Liver (tissue), 9 donors: ENCODE data around the gene GIGYF1. TPM values are rescaled to one million over a fixed set of nuclear protein-coding genes. Genes with fewer than 3 reads are reported as not detected.

ENCODE experiments used
- DNase-seq: peaks from one replicate; pipeline ENCODE4 v3.0.0-alpha.2; 2017; ENCODE audit warnings: low spot score
- H3K27ac ChIP-seq, 2 donors: one replicate each; pipeline ENCODE4 v1.7.0; 2013; ENCODE audit warnings: inconsistent platforms in 2 of 2, low read length in 2 of 2, control low read depth in 1 of 2, low read depth in 1 of 2, mild to moderate bottlenecking in 1 of 2
- H3K27me3 ChIP-seq, 4 donors: one replicate each; pipeline versions ENCODE4 v1.6.1 to v1.7.0; 2013; ENCODE audit warnings: low read length in 3 of 4, inconsistent platforms in 1 of 4, mild to moderate bottlenecking in 1 of 4, moderate library complexity in 1 of 4; ENCODE audit not compliant: control insufficient read depth in 4 of 4, insufficient read depth in 4 of 4
- H3K36me3 ChIP-seq, 4 donors: one replicate each; pipeline versions ENCODE4 v1.6.1 to v1.7.0; 2013; ENCODE audit warnings: low read length in 3 of 4, mild to moderate bottlenecking in 3 of 4, low read depth in 1 of 4, moderate library complexity in 1 of 4; ENCODE audit not compliant: control insufficient read depth in 4 of 4, insufficient read depth in 3 of 4
- H3K4me1 ChIP-seq, 4 donors: one replicate each; pipeline versions ENCODE4 v1.6.1 to v1.7.0; 2013; ENCODE audit warnings: low read length in 3 of 4, mild to moderate bottlenecking in 3 of 4, moderate library complexity in 1 of 4; ENCODE audit not compliant: control insufficient read depth in 4 of 4, insufficient read depth in 4 of 4
- H3K4me3 ChIP-seq, 3 donors: one replicate each; pipeline versions ENCODE4 v1.6.1 to v1.7.0; 2013; ENCODE audit warnings: low read length in 3 of 3, control low read depth in 1 of 3, low read depth in 1 of 3, mild to moderate bottlenecking in 1 of 3
- H3K9ac ChIP-seq, 2 donors: one replicate each; pipeline ENCODE4 v1.7.0; 2013; ENCODE audit warnings: low read length in 2 of 2, mild to moderate bottlenecking in 2 of 2, moderate library complexity in 2 of 2, control low read depth in 1 of 2, low read depth in 1 of 2
- H3K9me3 ChIP-seq, 4 donors: one replicate each; pipeline versions ENCODE4 v1.6.1 to v1.7.0; 2013; ENCODE audit warnings: low read length in 3 of 4; ENCODE audit not compliant: control insufficient read depth in 4 of 4
- EGR1 ChIP-seq, 2 donors: IDR thresholded peaks; 2 replicates each; pipeline ENCODE4 v1.6.1; 2016 to 2018; ENCODE audit warnings: antibody characterized with exemption in 2 of 2, low read depth in 2 of 2
- FOXA1 ChIP-seq: IDR thresholded peaks from 2 replicates; pipeline ENCODE4 v1.6.1; 2016; ENCODE audit warnings: antibody characterized with exemption
- FOXA2 ChIP-seq: IDR thresholded peaks from 2 replicates; pipeline ENCODE4 v1.6.1; 2016; ENCODE audit warnings: antibody characterized with exemption
- GABPA ChIP-seq, 2 donors: IDR thresholded peaks in 1 of 2; conservative IDR thresholded peaks in 1 of 2; 2 replicates each; pipeline ENCODE4 v1.6.1; 2016; ENCODE audit warnings: antibody characterized with exemption in 2 of 2, mild to moderate bottlenecking in 1 of 2, moderate library complexity in 1 of 2
- HNF4A ChIP-seq, 2 donors: conservative IDR thresholded peaks; 2 replicates each; pipeline ENCODE4 v1.6.1; 2016; ENCODE audit warnings: antibody characterized with exemption in 2 of 2, mild to moderate bottlenecking in 2 of 2
- HNF4G ChIP-seq: IDR thresholded peaks from 2 replicates; pipeline ENCODE4 v1.6.1; 2016; ENCODE audit warnings: antibody characterized with exemption
- JUND ChIP-seq, 2 donors: IDR thresholded peaks; 2 replicates each; pipeline ENCODE4 v1.6.1; 2016; ENCODE audit warnings: antibody characterized with exemption in 2 of 2
- NR2F2 ChIP-seq: IDR thresholded peaks from 2 replicates; pipeline ENCODE4 v1.6.1; 2016; ENCODE audit warnings: antibody characterized with exemption
- RAD21 ChIP-seq, 2 donors: IDR thresholded peaks; 2 replicates each; pipeline ENCODE4 v1.6.1; 2016; ENCODE audit warnings: antibody characterized with exemption in 2 of 2, mild to moderate bottlenecking in 2 of 2
- RXRA ChIP-seq, 2 donors: IDR thresholded peaks; 2 replicates each; pipeline ENCODE4 v1.6.1; 2017 to 2018; ENCODE audit warnings: antibody characterized with exemption in 2 of 2, mild to moderate bottlenecking in 1 of 2
- SP1 ChIP-seq: IDR thresholded peaks from 2 replicates; pipeline ENCODE4 v1.6.1; 2018; ENCODE audit warnings: antibody characterized with exemption, mild to moderate bottlenecking
- TAF1 ChIP-seq: conservative IDR thresholded peaks from 2 replicates; pipeline ENCODE4 v1.6.1; 2016; ENCODE audit warnings: antibody characterized with exemption, mild to moderate bottlenecking
- YY1 ChIP-seq: IDR thresholded peaks from 2 replicates; pipeline ENCODE4 v1.6.1; 2016; ENCODE audit warnings: antibody characterized with exemption, mild to moderate bottlenecking
- WGBS: extraction: QIAGEN DNeasy Blood & Tissue Kit; methylation state at CpG from one replicate; pipeline ENCODE4 v1.1.7; 2013; 5-methylcytosine and 5-hydroxymethylcytosine counted together
- polyA plus RNA-seq, 2 donors: library from polyadenylated mRNA; stranded (reverse) in 1 of 2; unstranded in 1 of 2; fragments of 200-250 nt in 1 of 2; fragments of >200 nt in 1 of 2; fragmentation: Nextera tagmentation in 1 of 2; extraction: Ambion mirVana in 1 of 2; gene quantifications; one replicate each; pipeline versions ENCODE4 v1.2.1 to v1.2.3, GENCODE V29; 2013 to 2015
- total RNA-seq, 2 donors: library from RNA; depleted of rRNA; stranded (reverse); fragments of >200 nt; gene quantifications; one replicate each; pipeline ENCODE4 v1.2.3, GENCODE V29; 2014
- TF ChIP-seq, protein P1 (sequence below): IDR thresholded peaks from 2 replicates; pipeline ENCODE4 v1.6.1; 2016; ENCODE audit warnings: antibody characterized with exemption
- TF ChIP-seq, protein P2 (sequence below): IDR thresholded peaks from 2 replicates; pipeline ENCODE4 v1.6.1; 2016; ENCODE audit warnings: antibody characterized with exemption
- TF ChIP-seq, protein P3 (sequence below): fragments of 150-350 bp; IDR thresholded peaks from 2 replicates; pipeline ENCODE4 v1.5.1; 2017; ENCODE audit warnings: improper control_type of control experiment, low read depth, low read length; ENCODE audit not compliant: missing input control
- TF ChIP-seq, protein P4 (sequence below): IDR thresholded peaks from 2 replicates; pipeline ENCODE4 v1.6.1; 2016; ENCODE audit warnings: antibody characterized with exemption
- TF ChIP-seq, protein P5 (sequence below): IDR thresholded peaks from 2 replicates; pipeline ENCODE4 v1.6.1; 2016; ENCODE audit warnings: antibody characterized with exemption, mild to moderate bottlenecking
- donor health status: healthy.
- donor health status: healthy.
- donor health status: healthy.
- donor health status: healthy.
- donor health status: healthy.

GIGYF1 gene
- total and polyA plus RNA-seq, 4 donors, result 6.8 to 12.7 (median 10.1) TPM

DNA sequence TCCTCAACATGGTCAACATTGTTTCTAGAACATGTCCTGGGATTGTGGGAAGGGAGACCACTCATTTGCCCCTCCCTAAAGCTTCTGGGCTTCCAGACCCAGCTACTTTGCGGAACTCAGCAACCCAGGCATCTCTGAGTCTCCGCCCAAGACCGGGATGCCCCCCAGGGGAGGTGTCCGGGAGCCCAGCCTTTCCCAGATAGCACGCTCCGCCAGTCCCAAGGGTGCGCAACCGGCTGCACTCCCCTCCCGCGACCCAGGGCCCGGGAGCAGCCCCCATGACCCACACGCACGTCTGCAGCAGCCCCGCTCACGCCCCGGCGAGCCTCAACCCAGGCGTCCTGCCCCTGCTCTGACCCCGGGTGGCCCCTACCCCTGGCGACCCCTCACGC lies 26.2 kb upstream of the GIGYF1 start, which contains the start of gene EPO:
EPO (plus strand) TSS at position 190 of the 392 bp plus-strand sequence. CDS start 513 bp downstream, outside the sequence.
- no peak for DNase-seq
- 8% methylated on average over 21 of the region's 21 CpGs for WGBS
- no peaks in the 10 kb centered on the region for H3K36me3 ChIP-seq
- H3K27ac ChIP-seq, result peak within 1 kb of the TSS; percentile 82 to 93
- TF ChIP-seq JUND (IDR thresholded peaks at IDR 0.05), result no peak
- TF ChIP-seq, protein P1, sequence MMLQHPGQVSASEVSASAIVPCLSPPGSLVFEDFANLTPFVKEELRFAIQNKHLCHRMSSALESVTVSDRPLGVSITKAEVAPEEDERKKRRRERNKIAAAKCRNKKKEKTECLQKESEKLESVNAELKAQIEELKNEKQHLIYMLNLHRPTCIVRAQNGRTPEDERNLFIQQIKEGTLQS, result no peak
- TF ChIP-seq NR2F2, result no peak
- TF ChIP-seq, protein P2, sequence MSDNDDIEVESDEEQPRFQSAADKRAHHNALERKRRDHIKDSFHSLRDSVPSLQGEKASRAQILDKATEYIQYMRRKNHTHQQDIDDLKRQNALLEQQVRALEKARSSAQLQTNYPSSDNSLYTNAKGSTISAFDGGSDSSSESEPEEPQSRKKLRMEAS, result no peak
- no peak for TF ChIP-seq HNF4G
- TF ChIP-seq HNF4A (conservative IDR thresholded peaks at IDR 0.05), result no peak
- no peak for TF ChIP-seq TAF1
- TF ChIP-seq, protein P3, sequence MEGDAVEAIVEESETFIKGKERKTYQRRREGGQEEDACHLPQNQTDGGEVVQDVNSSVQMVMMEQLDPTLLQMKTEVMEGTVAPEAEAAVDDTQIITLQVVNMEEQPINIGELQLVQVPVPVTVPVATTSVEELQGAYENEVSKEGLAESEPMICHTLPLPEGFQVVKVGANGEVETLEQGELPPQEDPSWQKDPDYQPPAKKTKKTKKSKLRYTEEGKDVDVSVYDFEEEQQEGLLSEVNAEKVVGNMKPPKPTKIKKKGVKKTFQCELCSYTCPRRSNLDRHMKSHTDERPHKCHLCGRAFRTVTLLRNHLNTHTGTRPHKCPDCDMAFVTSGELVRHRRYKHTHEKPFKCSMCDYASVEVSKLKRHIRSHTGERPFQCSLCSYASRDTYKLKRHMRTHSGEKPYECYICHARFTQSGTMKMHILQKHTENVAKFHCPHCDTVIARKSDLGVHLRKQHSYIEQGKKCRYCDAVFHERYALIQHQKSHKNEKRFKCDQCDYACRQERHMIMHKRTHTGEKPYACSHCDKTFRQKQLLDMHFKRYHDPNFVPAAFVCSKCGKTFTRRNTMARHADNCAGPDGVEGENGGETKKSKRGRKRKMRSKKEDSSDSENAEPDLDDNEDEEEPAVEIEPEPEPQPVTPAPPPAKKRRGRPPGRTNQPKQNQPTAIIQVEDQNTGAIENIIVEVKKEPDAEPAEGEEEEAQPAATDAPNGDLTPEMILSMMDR, result no peak
- TF ChIP-seq FOXA2, result no peak
- TF ChIP-seq SP1, result no peak
- no peak for TF ChIP-seq YY1
- no peak for TF ChIP-seq FOXA1
- TF ChIP-seq, protein P4, sequence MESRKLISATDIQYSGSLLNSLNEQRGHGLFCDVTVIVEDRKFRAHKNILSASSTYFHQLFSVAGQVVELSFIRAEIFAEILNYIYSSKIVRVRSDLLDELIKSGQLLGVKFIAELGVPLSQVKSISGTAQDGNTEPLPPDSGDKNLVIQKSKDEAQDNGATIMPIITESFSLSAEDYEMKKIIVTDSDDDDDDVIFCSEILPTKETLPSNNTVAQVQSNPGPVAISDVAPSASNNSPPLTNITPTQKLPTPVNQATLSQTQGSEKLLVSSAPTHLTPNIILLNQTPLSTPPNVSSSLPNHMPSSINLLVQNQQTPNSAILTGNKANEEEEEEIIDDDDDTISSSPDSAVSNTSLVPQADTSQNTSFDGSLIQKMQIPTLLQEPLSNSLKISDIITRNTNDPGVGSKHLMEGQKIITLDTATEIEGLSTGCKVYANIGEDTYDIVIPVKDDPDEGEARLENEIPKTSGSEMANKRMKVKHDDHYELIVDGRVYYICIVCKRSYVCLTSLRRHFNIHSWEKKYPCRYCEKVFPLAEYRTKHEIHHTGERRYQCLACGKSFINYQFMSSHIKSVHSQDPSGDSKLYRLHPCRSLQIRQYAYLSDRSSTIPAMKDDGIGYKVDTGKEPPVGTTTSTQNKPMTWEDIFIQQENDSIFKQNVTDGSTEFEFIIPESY, result no peak
- no peak for TF ChIP-seq RAD21 (IDR thresholded peaks at IDR 0.05)
- TF ChIP-seq GABPA (IDR thresholded peaks at IDR 0.05 in 1 of 2, conservative IDR thresholded peaks at IDR 0.05 in 1 of 2), result no peak
- no peak for TF ChIP-seq RXRA (IDR thresholded peaks at IDR 0.05)
- TF ChIP-seq, protein P5, sequence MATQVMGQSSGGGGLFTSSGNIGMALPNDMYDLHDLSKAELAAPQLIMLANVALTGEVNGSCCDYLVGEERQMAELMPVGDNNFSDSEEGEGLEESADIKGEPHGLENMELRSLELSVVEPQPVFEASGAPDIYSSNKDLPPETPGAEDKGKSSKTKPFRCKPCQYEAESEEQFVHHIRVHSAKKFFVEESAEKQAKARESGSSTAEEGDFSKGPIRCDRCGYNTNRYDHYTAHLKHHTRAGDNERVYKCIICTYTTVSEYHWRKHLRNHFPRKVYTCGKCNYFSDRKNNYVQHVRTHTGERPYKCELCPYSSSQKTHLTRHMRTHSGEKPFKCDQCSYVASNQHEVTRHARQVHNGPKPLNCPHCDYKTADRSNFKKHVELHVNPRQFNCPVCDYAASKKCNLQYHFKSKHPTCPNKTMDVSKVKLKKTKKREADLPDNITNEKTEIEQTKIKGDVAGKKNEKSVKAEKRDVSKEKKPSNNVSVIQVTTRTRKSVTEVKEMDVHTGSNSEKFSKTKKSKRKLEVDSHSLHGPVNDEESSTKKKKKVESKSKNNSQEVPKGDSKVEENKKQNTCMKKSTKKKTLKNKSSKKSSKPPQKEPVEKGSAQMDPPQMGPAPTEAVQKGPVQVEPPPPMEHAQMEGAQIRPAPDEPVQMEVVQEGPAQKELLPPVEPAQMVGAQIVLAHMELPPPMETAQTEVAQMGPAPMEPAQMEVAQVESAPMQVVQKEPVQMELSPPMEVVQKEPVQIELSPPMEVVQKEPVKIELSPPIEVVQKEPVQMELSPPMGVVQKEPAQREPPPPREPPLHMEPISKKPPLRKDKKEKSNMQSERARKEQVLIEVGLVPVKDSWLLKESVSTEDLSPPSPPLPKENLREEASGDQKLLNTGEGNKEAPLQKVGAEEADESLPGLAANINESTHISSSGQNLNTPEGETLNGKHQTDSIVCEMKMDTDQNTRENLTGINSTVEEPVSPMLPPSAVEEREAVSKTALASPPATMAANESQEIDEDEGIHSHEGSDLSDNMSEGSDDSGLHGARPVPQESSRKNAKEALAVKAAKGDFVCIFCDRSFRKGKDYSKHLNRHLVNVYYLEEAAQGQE, result no peak
- no peak for TF ChIP-seq EGR1 (IDR thresholded peaks at IDR 0.05; ENCODE audit: low read depth in 2 of 2)
- peak within 1 kb of the TSS; percentile 40 to 46 for H3K9ac ChIP-seq
- H3K4me3 ChIP-seq, result peak within 1 kb of the TSS in 2 of 3 donors; percentile 32 to 69
- peaks cover 9 to 59% (median 46%) of the 10 kb centered on the region in 4 donors for H3K4me1 ChIP-seq
- no peaks in the 10 kb centered on the region for H3K27me3 ChIP-seq
- no peaks in the 10 kb centered on the region for H3K9me3 ChIP-seq
